Hepatocyte (in vitro differentiated cells): ENCODE measurements around the gene MUL1. TPM values are rescaled to one million over a fixed set of nuclear protein-coding genes. Genes with fewer than 3 reads are reported as not detected.
A peak's percentile ranks its signal among the peaks of the same experiment; 100 is the strongest.

Experiments
- DNase-seq: peaks from one replicate; pipeline ENCODE4 v3.0.0-alpha.2; 2016; ENCODE audit warnings: low spot score
- H2AFZ ChIP-seq: fragments of 200-600 bp; sonication (generic); 2 replicates; pipeline ENCODE4 v1.6.0; 2016; ENCODE audit warnings: antibody characterized with exemption, mild to moderate bottlenecking
- H3K27ac ChIP-seq: fragments of 200-600 bp; sonication (generic); 2 replicates; pipeline ENCODE4 v1.5.1; 2016; ENCODE audit warnings: mild to moderate bottlenecking
- H3K27me3 ChIP-seq: fragments of 200-600 bp; sonication (generic); 2 replicates; pipeline ENCODE4 v1.6.1; 2016
- H3K36me3 ChIP-seq: fragments of 200-600 bp; sonication (generic); replicated peaks from 2 replicates; pipeline ENCODE4 v1.5.1; 2016; ENCODE audit warnings: low read depth; ENCODE audit not compliant: insufficient read depth
- H3K4me1 ChIP-seq: fragments of 200-600 bp; sonication (generic); 2 replicates; pipeline ENCODE4 v1.5.1; 2016; ENCODE audit warnings: mild to moderate bottlenecking, moderate library complexity; ENCODE audit not compliant: insufficient read depth
- H3K4me2 ChIP-seq: fragments of 200-600 bp; sonication (generic); 2 replicates; pipeline ENCODE4 v1.6.0; 2016
- H3K4me3 ChIP-seq: fragments of 200-600 bp; sonication (generic); 2 replicates; pipeline ENCODE4 v1.5.1; 2016; ENCODE audit warnings: mild to moderate bottlenecking
- H3K79me2 ChIP-seq: fragments of 200-600 bp; sonication (generic); 2 replicates; pipeline ENCODE4 v1.6.0; 2017; ENCODE audit warnings: mild to moderate bottlenecking
- H3K9me2 ChIP-seq: fragments of 200-600 bp; sonication (generic); replicated peaks from 2 replicates; pipeline ENCODE4 v1.6.0; 2017; ENCODE audit warnings: mild to moderate bottlenecking; ENCODE audit not compliant: insufficient read depth
- H3K9me3 ChIP-seq: fragments of 200-600 bp; sonication (generic); 2 replicates; pipeline ENCODE4 v1.5.1; 2016; ENCODE audit warnings: low read depth, mild to moderate bottlenecking
- H4K20me1 ChIP-seq: fragments of 200-600 bp; sonication (generic); 2 replicates; pipeline ENCODE4 v1.6.0; 2016; ENCODE audit warnings: mild to moderate bottlenecking; ENCODE audit not compliant: insufficient read depth, poor library complexity, severe bottlenecking
- CTCF ChIP-seq: fragments of 200-600 bp; sonication (generic); IDR thresholded peaks from 2 replicates; pipeline ENCODE4 v1.5.1; 2016; ENCODE audit warnings: antibody characterized with exemption, mild to moderate bottlenecking; ENCODE audit not compliant: poor library complexity
- EZH2 ChIP-seq: fragments of 200-600 bp; sonication (generic); IDR thresholded peaks from 2 replicates; pipeline ENCODE4 v1.6.1; 2016; ENCODE audit warnings: antibody characterized with exemption, mild to moderate bottlenecking, borderline replicate concordance
- EZH2phosphoT487 ChIP-seq: fragments of 200-600 bp; sonication (generic); IDR thresholded peaks from one replicate; pipeline ENCODE4 v1.6.1; 2018; ENCODE audit warnings: antibody characterized with exemption, mild to moderate bottlenecking, low read depth, moderate library complexity; ENCODE audit not compliant: unreplicated experiment, severe bottlenecking
- WGBS: methylation state at CpG from one replicate; pipeline ENCODE4 v1.1.6; 2016; ENCODE audit warnings: low lambda C conversion rate; ENCODE audit errors: missing lambda C conversion rate; 5-methylcytosine and 5-hydroxymethylcytosine counted together
- polyA plus RNA-seq: library from polyadenylated mRNA; unstranded; fragments of >200 nt; fragmentation: Nextera tagmentation; extraction: Ambion mirVana; gene quantifications from 2 replicates; pipeline ENCODE4 v1.2.1, GENCODE V29; 2016
- total RNA-seq: library from RNA; depleted of rRNA; stranded (reverse); fragments of >200 nt; gene quantifications from 2 replicates; pipeline ENCODE4 v1.2.3, GENCODE V29; 2014

MUL1 gene
- total and polyA plus RNA-seq, 2 experiments from 2014 or later = 40.1 to 48.1 TPM

GRCh38 chr1:20493839-20494608 lies 13.9 kb downstream of the MUL1 start:
- DNase-seq = peak; percentile 89
- no peaks in the 10 kb centered on the region for H4K20me1 ChIP-seq
- TF ChIP-seq CTCF (peak; percentile 96), EZH2phosphoT487 (no peak), EZH2 (no peak)
- H3K27ac ChIP-seq = no peak overlapping the region
- H3K4me2 ChIP-seq = peak overlapping the region; percentile 65
- WGBS = 7% methylated on average over 15 of the region's 16 CpGs
- H3K9me3 ChIP-seq = no peaks in the 10 kb centered on the region
- H3K4me1 ChIP-seq = no peaks in the 10 kb centered on the region
- no peaks in the 10 kb centered on the region for H3K9me2 ChIP-seq
- no peak overlapping the region for H3K4me3 ChIP-seq
- no peaks in the 10 kb centered on the region for H3K36me3 ChIP-seq
- no peak overlapping the region for H2AFZ ChIP-seq
- no peaks in the 10 kb centered on the region for H3K79me2 ChIP-seq
- no peaks in the 10 kb centered on the region for H3K27me3 ChIP-seq

- Histone ChIP-seq H3K4me1 (no peaks in the 10 kb centered on the region), H3K4me2 (no peak overlapping the region)
Measured at GRCh38 chr1:20493309-20493708, 14.6 kb downstream of the MUL1 start.

GRCh38 chr1:20492751-20493150 lies 15.2 kb downstream of the MUL1 start:
- H3K4me3 ChIP-seq = no peak overlapping the region
- no peaks in the 10 kb centered on the region for H3K36me3 ChIP-seq
- no peak overlapping the region for H3K27ac ChIP-seq
- H3K9me2 ChIP-seq = no peaks in the 10 kb centered on the region
- H4K20me1 ChIP-seq = no peaks in the 10 kb centered on the region
- 68% methylated on average over 7 of the region's 7 CpGs for WGBS
- no peaks in the 10 kb centered on the region for H3K27me3 ChIP-seq
- no peak for TF ChIP-seq EZH2phosphoT487
- TF ChIP-seq CTCF = no peak
- TF ChIP-seq EZH2 = no peak
- no peaks in the 10 kb centered on the region for H3K4me1 ChIP-seq
- no peak for DNase-seq
- no peaks in the 10 kb centered on the region for H3K9me3 ChIP-seq
- no peak overlapping the region for H3K4me2 ChIP-seq
- H2AFZ ChIP-seq = no peak overlapping the region
- H3K79me2 ChIP-seq = no peaks in the 10 kb centered on the region

More at GRCh38 chr1:20493309-20493708, 14.6 kb downstream of the MUL1 start:
- Histone ChIP-seq H3K36me3 (no peaks in the 10 kb centered on the region), H4K20me1 (no peaks in the 10 kb centered on the region), H2AFZ (no peak overlapping the region), H3K9me3 (no peaks in the 10 kb centered on the region), H3K79me2 (no peaks in the 10 kb centered on the region), H3K4me3 (no peak overlapping the region), H3K9me2 (no peaks in the 10 kb centered on the region), H3K27me3 (no peaks in the 10 kb centered on the region), H3K27ac (no peak overlapping the region)
- TF ChIP-seq EZH2phosphoT487 = no peak
- no peak for TF ChIP-seq CTCF
- no peak for TF ChIP-seq EZH2
- no peak for DNase-seq
- 66% methylated on average over 5 of the region's 5 CpGs for WGBS

- Histone ChIP-seq H4K20me1 (no peaks in the 10 kb centered on the region), H3K9me3 (no peaks in the 10 kb centered on the region), H3K79me2 (no peaks in the 10 kb centered on the region), H3K9me2 (no peaks in the 10 kb centered on the region), H3K27me3 (no peaks in the 10 kb centered on the region), H2AFZ (no peak overlapping the region), H3K4me1 (no peaks in the 10 kb centered on the region), H3K36me3 (no peaks in the 10 kb centered on the region), H3K27ac (no peak overlapping the region), H3K4me2 (no peak overlapping the region), H3K4me3 (no peak overlapping the region)
- no peak for DNase-seq
- TF ChIP-seq EZH2phosphoT487 (no peak), EZH2 (no peak), CTCF (no peak)
- whole genome bisulfite sequencing = 80% methylated on average over 7 of the region's 7 CpGs
Measured at GRCh38 chr1:20491866-20492265, 16.1 kb downstream of the MUL1 start.
